K562 (cell line): Measurements from ENCODE around the gene CCDC32. TPM values are rescaled to one million over a fixed set of nuclear protein-coding genes. Genes with fewer than 3 reads are reported as not detected.

ENCODE experiments used
- ATAC-seq: fragments of 200-7000 bp; cut with Tn5 transposase; 3 replicates; pipeline ENCODE4 v1.9.1; 2020; ENCODE audit warnings: moderate library complexity
- BruUV-seq: library from RNA; stranded (reverse); fragments of 400-500 nt; replicated peaks from 2 replicates; lab custom pipeline; 2021; lab: Mats Ljungman, UMichigan
- CTCF ChIA-PET: fragments of 300-600 bp; formaldehyde crosslinking; extraction: SDS; loops from one replicate; lab custom pipeline; 2021; ENCODE audit warnings: low intra/inter-chr PET ratio; lab: Yijun Ruan, JAX
- POLR2A ChIA-PET: fragments of 300-600, 350-650 bp; sonication (Branson Sonifier 250); formaldehyde crosslinking; extraction: SDS; loops from one replicate; lab custom pipeline; 2021; ENCODE audit warnings: antibody characterized with exemption, inconsistent platforms; lab: Yijun Ruan, JAX
- DNase-seq, 4 experiments: peaks; one replicate each; pipeline versions ENCODE4 v3.0.0 to v3.0.0-alpha.2; 2011 to 2018; ENCODE audit warnings: low spot score in 3 of 4, mixed read lengths in 3 of 4; ENCODE audit errors: extremely low read depth in 1 of 4
- FAIRE-seq: peaks from 2 replicates; lab custom pipeline; 2011; peaks lifted over from hg19 to GRCh38; lab: Jason Lieb, UNC
- H2AFZ ChIP-seq: 2 replicates; pipeline ENCODE4 v1.6.0; 2011; ENCODE audit warnings: low read depth, low read length, control low read depth, inconsistent platforms
- H3K27ac ChIP-seq: fragments of 200-600 bp; 3 replicates; pipeline ENCODE4 v1.8.0; 2011; ENCODE audit warnings: low read depth, mild to moderate bottlenecking, control low read depth, inconsistent platforms, low read length, moderate library complexity, mixed read lengths; ENCODE audit errors: extremely low read depth
- H3K27me3 ChIP-seq, 2 experiments: fragments of 300-600 bp in 1 of 2; 2 replicates in 1 of 2; 3 replicates in 1 of 2; pipeline versions ENCODE4 v1.6.0 to v1.8.0; 2011; ENCODE audit warnings: inconsistent platforms in 2 of 2, low read length in 2 of 2, mild to moderate bottlenecking in 1 of 2, mixed read lengths in 1 of 2, moderate library complexity in 1 of 2; ENCODE audit not compliant: control insufficient read depth in 2 of 2, insufficient read depth in 2 of 2
- H3K36me3 ChIP-seq: fragments of 300-600 bp; 3 replicates; pipeline ENCODE4 v1.8.0; 2011; ENCODE audit warnings: mild to moderate bottlenecking, low read length, inconsistent platforms; ENCODE audit not compliant: control insufficient read depth, insufficient read depth
- H3K4me1 ChIP-seq, 2 experiments: fragments of 200-600 bp in 1 of 2; replicated peaks in 1 of 2; 2 replicates in 1 of 2; 3 replicates in 1 of 2; pipeline versions ENCODE4 v1.5.1 to v1.8.0; 2011; ENCODE audit warnings: inconsistent platforms in 2 of 2, low read length in 2 of 2, mild to moderate bottlenecking in 1 of 2, mixed read lengths in 1 of 2, moderate library complexity in 1 of 2; ENCODE audit not compliant: control insufficient read depth in 2 of 2, insufficient read depth in 2 of 2
- H3K4me2 ChIP-seq: 2 replicates; pipeline ENCODE4 v1.6.1; 2011; ENCODE audit warnings: low read length, control low read depth, inconsistent platforms, mixed read lengths; ENCODE audit not compliant: insufficient read depth
- H3K4me3 ChIP-seq: fragments of 200-600 bp; sonication (generic), shearing (Covaris generic); 2 replicates; pipeline ENCODE4 v1.5.1; 2016; ENCODE audit warnings: control low read depth, inconsistent platforms
- H3K79me2 ChIP-seq: fragments of 200-600 bp; 3 replicates; pipeline ENCODE4 v1.8.0; 2011; ENCODE audit warnings: low read length, inconsistent platforms; ENCODE audit not compliant: control insufficient read depth, insufficient read depth
- H3K9ac ChIP-seq, 2 experiments: 2 replicates each; pipeline versions ENCODE4 v1.6.0 to v1.6.1; 2011; ENCODE audit warnings: low read depth in 2 of 2, low read length in 2 of 2, control low read depth in 1 of 2, inconsistent platforms in 1 of 2, mild to moderate bottlenecking in 1 of 2, mixed read lengths in 1 of 2; ENCODE audit not compliant: insufficient read depth in 1 of 2
- H3K9me1 ChIP-seq: one replicate; pipeline ENCODE4 v1.6.0; 2011; ENCODE audit warnings: inconsistent platforms, mild to moderate bottlenecking, low read length, moderate library complexity; ENCODE audit not compliant: control insufficient read depth, insufficient read depth
- H3K9me3 ChIP-seq: replicated peaks from 2 replicates; pipeline ENCODE4 v1.5.1; 2011; ENCODE audit warnings: low read depth, low read length, inconsistent platforms; ENCODE audit not compliant: control insufficient read depth, insufficient read depth
- H4K20me1 ChIP-seq: replicated peaks from 2 replicates; pipeline ENCODE4 v1.6.1; 2011; ENCODE audit warnings: low read length, inconsistent platforms, mixed read lengths; ENCODE audit not compliant: control insufficient read depth, insufficient read depth
- BDP1 ChIP-seq: IDR thresholded peaks from 3 replicates; pipeline ENCODE4 v1.6.1; 2011; ENCODE audit not compliant: insufficient read length, insufficient read depth
- CHD2 ChIP-seq: IDR thresholded peaks from 2 replicates; pipeline ENCODE4 v1.6.1; 2011; ENCODE audit warnings: low read depth, low read length
- EP300 ChIP-seq: IDR thresholded peaks from 2 replicates; pipeline ENCODE4 v1.6.1; 2012; ENCODE audit warnings: low read length, improper control_type of control experiment
- FOS ChIP-seq: IDR thresholded peaks from 3 replicates; pipeline ENCODE4 v1.6.1; 2011; ENCODE audit not compliant: insufficient read length; ENCODE audit errors: extremely low read depth
- FOXK1 ChIP-seq: sonication (generic); formaldehyde crosslinking; IDR thresholded peaks from 2 replicates; pipeline ENCODE4 v1.8.0; 2022; ENCODE audit warnings: missing genetic modification reagents, mild to moderate bottlenecking, borderline replicate concordance
- KLF6 ChIP-seq: fragments of 250-450 bp; sonication (Bioruptor Pico); IDR thresholded peaks from 2 replicates; pipeline ENCODE4 v1.4.0; 2020; ENCODE audit warnings: mild to moderate bottlenecking, moderate library complexity, borderline replicate concordance
- MBD2 ChIP-seq: sonication (generic); IDR thresholded peaks from 2 replicates; pipeline ENCODE4 v1.6.1; 2016; ENCODE audit warnings: low read depth, borderline replicate concordance
- MEF2D ChIP-seq: conservative IDR thresholded peaks from 2 replicates; pipeline ENCODE4 v1.6.1; 2016; ENCODE audit warnings: low read depth, missing genetic modification characterization, missing compliant biosample characterization
- NFIC ChIP-seq: fragments of 450-650 bp; IDR thresholded peaks from 2 replicates; pipeline ENCODE4 v1.6.1; 2017; ENCODE audit warnings: mild to moderate bottlenecking, inconsistent platforms
- NFYB ChIP-seq: IDR thresholded peaks from 2 replicates; pipeline ENCODE4 v1.6.1; 2011; ENCODE audit warnings: mild to moderate bottlenecking, moderate library complexity; ENCODE audit not compliant: insufficient read length; ENCODE audit errors: extremely low read depth
- NR2C1 ChIP-seq, 2 experiments: fragments of 450-650 bp; IDR thresholded peaks; 2 replicates each; pipeline ENCODE4 v1.6.1; 2017; ENCODE audit warnings: mild to moderate bottlenecking in 2 of 2, antibody characterized with exemption in 1 of 2, inconsistent platforms in 1 of 2, missing compliant biosample characterization in 1 of 2, missing genetic modification characterization in 1 of 2
- RBM25 ChIP-seq: fragments of 200-400 bp; formaldehyde crosslinking; IDR thresholded peaks from 2 replicates; pipeline ENCODE4 v1.6.1; 2018; ENCODE audit warnings: low read length, low read depth, moderate library complexity; ENCODE audit not compliant: severe bottlenecking
- RFX1 ChIP-seq: fragments of 450-650 bp; IDR thresholded peaks from 2 replicates; pipeline ENCODE4 v1.6.1; 2016; ENCODE audit warnings: mild to moderate bottlenecking, moderate library complexity
- SMARCE1 ChIP-seq: fragments of 450-650 bp; IDR thresholded peaks from 2 replicates; pipeline ENCODE4 v1.7.1; 2016; ENCODE audit warnings: mild to moderate bottlenecking
- SP2 ChIP-seq: IDR thresholded peaks from 2 replicates; pipeline ENCODE4 v1.6.1; 2011; ENCODE audit warnings: mild to moderate bottlenecking, low read depth, low read length, moderate library complexity; ENCODE audit not compliant: poor library complexity, severe bottlenecking; ENCODE audit errors: extremely low read depth
- ZEB2 ChIP-seq: fragments of 450-650 bp; IDR thresholded peaks from 2 replicates; pipeline ENCODE4 v1.6.1; 2016
- ZNF584 ChIP-seq: fragments of 200-800 bp; sonication (Bioruptor generic); IDR thresholded peaks from 2 replicates; pipeline ENCODE4 v1.6.1; 2016; ENCODE audit warnings: low read depth, mild to moderate bottlenecking, missing genetic modification characterization, missing compliant biosample characterization
- ZNF766 ChIP-seq: fragments of 200-800 bp; sonication (Bioruptor generic); conservative IDR thresholded peaks from 2 replicates; pipeline ENCODE4 v1.6.1; 2016; ENCODE audit warnings: missing genetic modification characterization, missing compliant biosample characterization
- WGBS: fragments of 100-300 bp; shearing (Covaris generic); methylation state at CpG from one replicate; pipeline ENCODE4 v1.1.6; 2016; ENCODE audit warnings: low coverage, mixed read lengths; ENCODE audit not compliant: insufficient coverage; ENCODE audit errors: missing lambda C conversion rate; 5-methylcytosine and 5-hydroxymethylcytosine counted together
- in situ Hi-C: fragments of 300-500 bp; cut with MboI; formaldehyde crosslinking; loops from 4 replicates; pipeline ENCODE4 v1.15.0; 2018; ENCODE audit warnings: inconsistent platforms, mixed read lengths
- intact Hi-C: fragments of 100-400 bp; cut with micrococcal nuclease; formaldehyde crosslinking; loops from 2 replicates; pipeline ENCODE4 v1.14.2; 2022
- polyA plus RNA-seq, 8 experiments: library from polyadenylated mRNA; depleted of rRNA in 4 of 8; stranded (reverse) in 5 of 8; unstranded in 3 of 8; fragments of >200 nt; fragmentation: Nextera tagmentation in 2 of 8; fragmentation: Illumina TruSeq in 1 of 8; extraction: Ambion mirVana in 2 of 8; extraction: Trizol in 1 of 8; gene quantifications; 2 replicates each; pipeline versions ENCODE4 v1.2.1 to v1.2.3, GENCODE V29; 2011 to 2014; ENCODE audit warnings: inconsistent platforms in 1 of 8, missing spikeins in 1 of 8
- total RNA-seq, 7 experiments: library from RNA; depleted of rRNA in 6 of 7; stranded (reverse); fragments of >200 nt in 6 of 7; fragmentation: Illumina TruSeq in 2 of 7; extraction: Trizol in 2 of 7; gene quantifications; 2 replicates each; pipeline versions ENCODE4 v1.2.1 to v1.2.3, GENCODE V29; 2011 to 2021; ENCODE audit warnings: low replicate concordance in 1 of 7
- TF ChIP-seq, protein P1 (sequence below), 2 experiments: IDR thresholded peaks in 1 of 2; conservative IDR thresholded peaks in 1 of 2; 2 replicates each; pipeline ENCODE4 v1.6.1; 2016; ENCODE audit warnings: low read depth in 2 of 2, mild to moderate bottlenecking in 1 of 2, missing compliant biosample characterization in 1 of 2, missing genetic modification characterization in 1 of 2, moderate library complexity in 1 of 2
- TF ChIP-seq, protein P2 (sequence below): fragments of 450-650 bp; IDR thresholded peaks from 2 replicates; pipeline ENCODE4 v1.6.1; 2016

The CCDC32 gene
- total and polyA plus RNA-seq, 9 of the 15 experiments (the other 6 are each of a cell fraction or from before 2014, with no cell fraction given): 22.2 to 94.8 (median 37.1) TPM

DNA sequence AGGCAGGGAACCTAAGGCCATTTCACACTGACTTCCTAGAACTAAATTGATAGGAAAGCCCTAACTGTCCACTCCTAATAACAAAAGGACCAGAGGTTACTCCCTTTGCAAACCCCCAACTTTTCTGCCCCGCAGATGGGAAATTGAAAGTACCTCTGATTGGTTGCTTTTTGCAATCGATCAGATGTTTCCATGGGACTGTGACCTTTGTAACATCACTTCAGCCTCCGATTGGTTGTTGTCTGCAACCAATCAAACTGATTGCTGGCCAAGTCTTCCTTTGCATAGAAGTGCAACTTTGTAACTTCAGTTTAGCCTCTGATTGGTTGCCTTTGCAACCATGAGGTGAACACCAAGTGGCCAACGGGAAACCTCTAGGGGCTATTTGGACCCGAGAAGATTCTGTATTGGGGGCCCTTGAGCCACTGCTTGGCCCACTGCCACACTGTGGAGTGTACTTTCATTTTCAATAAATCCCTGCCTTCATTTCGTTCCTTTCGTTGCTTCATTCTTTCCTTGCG, 17.9 kb upstream of the CCDC32 start:
- in situ Hi-C loops: no loop called here
- no TSS peak for BruUV-seq
- H3K27ac ChIP-seq: peak overlapping the region; percentile 67; the same call in 2 of the 3 replicates
- H4K20me1 ChIP-seq: no peaks in the 10 kb centered on the region
- peak overlapping the region in 1 of 2 experiments; percentile 64; a peak in 2 of 4 replicates for H3K9ac ChIP-seq
- POLR2A ChIA-PET: interaction anchor here (0.6 to 1.6 kb wide), 2 partner anchors 13 to 106 kb away, joined by 3 to 9 read pairs; partner anchors contain the start of gene RPUSD2
- intact Hi-C loops: no loop called here
- no peaks in the 10 kb centered on the region for H3K36me3 ChIP-seq
- no peaks in the 10 kb centered on the region for H3K9me1 ChIP-seq
- H3K9me3 ChIP-seq: peaks cover 3% of the 10 kb centered on the region
- H2AFZ ChIP-seq: peak overlapping the region; percentile 93
- 35% methylated on average over 8 of the region's 8 CpGs for WGBS
- H3K4me1 ChIP-seq: peaks cover 0 to 2% of the 10 kb centered on the region in 2 experiments; a peak in 1 of 5 replicates
- peak overlapping the region; percentile 76 for H3K4me2 ChIP-seq
- peak overlapping the region; percentile 31 for H3K4me3 ChIP-seq
- no peaks in the 10 kb centered on the region for H3K27me3 ChIP-seq
- no peaks in the 10 kb centered on the region for H3K79me2 ChIP-seq
- ATAC-seq: peak; percentile 87
- CTCF ChIA-PET: no interaction called here
- peak; percentile 26 to 68 (median 44) for DNase-seq
- FAIRE-seq: peak; percentile 71
- TF ChIP-seq SP2 (no peak), MBD2 (no peak), SMARCE1 (no peak), CHD2 (no peak), NR2C1 (IDR thresholded peaks at IDR 0.05) (peak; percentile 41; the same call in 1 of the 2 replicates), NR2C1 (tag; IDR thresholded peaks at IDR 0.05) (peak; percentile 55; the same call in 1 of the 2 replicates), FOXK1 (CRISPR knock-in tag) (no peak), NFYB (peak; percentile 49), KLF6 (no peak), EP300 (no peak), ZEB2 (no peak), FOS (peak; percentile 42), ZNF584 (no peak), RBM25 (peak; percentile 16), BDP1 (no peak), MEF2D (no peak), NFIC (peak; percentile 52), ZNF766 (CRISPR knock-in tag) (0 out of 2 replicates have a peak, but pooled peaks have one; percentile 8), RFX1 (peak; percentile 69)
- TF ChIP-seq, protein P1, sequence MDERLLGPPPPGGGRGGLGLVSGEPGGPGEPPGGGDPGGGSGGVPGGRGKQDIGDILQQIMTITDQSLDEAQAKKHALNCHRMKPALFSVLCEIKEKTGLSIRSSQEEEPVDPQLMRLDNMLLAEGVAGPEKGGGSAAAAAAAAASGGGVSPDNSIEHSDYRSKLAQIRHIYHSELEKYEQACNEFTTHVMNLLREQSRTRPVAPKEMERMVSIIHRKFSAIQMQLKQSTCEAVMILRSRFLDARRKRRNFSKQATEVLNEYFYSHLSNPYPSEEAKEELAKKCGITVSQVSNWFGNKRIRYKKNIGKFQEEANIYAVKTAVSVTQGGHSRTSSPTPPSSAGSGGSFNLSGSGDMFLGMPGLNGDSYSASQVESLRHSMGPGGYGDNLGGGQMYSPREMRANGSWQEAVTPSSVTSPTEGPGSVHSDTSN (CRISPR knock-in tag; IDR thresholded peaks at IDR 0.05; ENCODE audit: low read depth): no peak
- TF ChIP-seq, protein P1 (tag; conservative IDR thresholded peaks at IDR 0.05; ENCODE audit: low read depth): peak; percentile 81
- TF ChIP-seq, protein P2, sequence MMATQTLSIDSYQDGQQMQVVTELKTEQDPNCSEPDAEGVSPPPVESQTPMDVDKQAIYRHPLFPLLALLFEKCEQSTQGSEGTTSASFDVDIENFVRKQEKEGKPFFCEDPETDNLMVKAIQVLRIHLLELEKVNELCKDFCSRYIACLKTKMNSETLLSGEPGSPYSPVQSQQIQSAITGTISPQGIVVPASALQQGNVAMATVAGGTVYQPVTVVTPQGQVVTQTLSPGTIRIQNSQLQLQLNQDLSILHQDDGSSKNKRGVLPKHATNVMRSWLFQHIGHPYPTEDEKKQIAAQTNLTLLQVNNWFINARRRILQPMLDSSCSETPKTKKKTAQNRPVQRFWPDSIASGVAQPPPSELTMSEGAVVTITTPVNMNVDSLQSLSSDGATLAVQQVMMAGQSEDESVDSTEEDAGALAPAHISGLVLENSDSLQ: peak; percentile 94
